ENCODE measurements around the gene POU2F1.

GRCh38 chr1:167456524-167456923 is 235.8 kb downstream of the POU2F1 start:
- no peak for TF ChIP-seq CTCF (IDR thresholded peaks at IDR 0.05)
- no peak for TF ChIP-seq EZH2 (IDR thresholded peaks at IDR 0.05)

All from neural progenitor cell (in vitro differentiated cells).